Head of caudate nucleus (tissue), 42 donors: ENCODE measurements around the gene CCDC137.
"Not testable (repeated sequence)": the region's sequence is repeated elsewhere in the genome, so short reads cannot be mapped to it uniquely, and the experiment has no call there.

Experiments
- DNase-seq, 42 donors: peaks; one replicate each; pipeline versions ENCODE4 v3.0.0 to v3.0.0-alpha.2; 2020 to 2021; ENCODE audit warnings: mixed read lengths in 7 of 42
- intact Hi-C: fragments of 100-400 bp; cut with DNase I; formaldehyde crosslinking; loops from one replicate; pipeline ENCODE4 v1.15.0; 2022

Gene CCDC137

DNA sequence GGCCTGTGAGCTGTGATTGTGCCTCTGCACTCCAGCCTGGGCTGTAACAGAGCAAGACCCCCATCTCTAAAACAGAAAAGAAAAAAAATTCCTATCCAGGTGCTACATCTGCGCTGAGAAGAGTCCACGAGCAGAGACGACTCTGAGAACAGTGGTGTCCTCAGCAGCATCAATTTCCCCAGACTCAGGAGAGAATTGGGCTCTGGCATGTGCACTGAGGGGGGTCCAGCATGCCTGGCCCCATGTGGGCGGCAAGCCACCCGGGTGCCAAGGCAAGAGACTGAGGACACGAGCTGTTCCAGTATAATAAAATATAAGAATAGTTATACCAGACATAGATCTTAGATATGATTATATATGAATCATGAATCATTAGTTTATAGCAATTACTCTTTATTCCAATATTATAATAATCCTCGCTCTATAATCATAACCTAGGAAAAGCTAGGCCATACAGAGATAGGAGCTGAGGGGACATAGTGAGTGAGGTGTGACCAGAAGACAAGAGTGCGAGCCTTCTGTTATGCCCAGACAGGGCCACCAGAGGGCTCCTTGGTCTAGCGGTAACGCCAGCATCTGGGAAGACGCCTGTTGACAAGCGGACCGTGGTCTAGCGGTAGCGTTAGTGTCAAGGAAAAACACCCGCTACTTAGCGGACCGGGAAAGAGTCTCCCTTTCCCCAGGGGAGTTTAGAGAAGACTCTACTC lies 9.1 kb downstream of the CCDC137 start:
- DNase-seq, result peak in 37 of 42 donors; percentile 22 to 75 (median 48)
- intact Hi-C loops, result not testable (repeated sequence)

- peak in 4 of 42 donors; percentile 11 to 53 (median 19) for DNase-seq
- intact Hi-C loops, result no loop called here
Observed at GRCh38 chr17:81676906-81677305, 10.4 kb downstream of the CCDC137 start.

GRCh38 chr17:81680150-81680549 lies 13.6 kb downstream of the CCDC137 start:
- intact Hi-C loops, result no loop called here

DNA sequence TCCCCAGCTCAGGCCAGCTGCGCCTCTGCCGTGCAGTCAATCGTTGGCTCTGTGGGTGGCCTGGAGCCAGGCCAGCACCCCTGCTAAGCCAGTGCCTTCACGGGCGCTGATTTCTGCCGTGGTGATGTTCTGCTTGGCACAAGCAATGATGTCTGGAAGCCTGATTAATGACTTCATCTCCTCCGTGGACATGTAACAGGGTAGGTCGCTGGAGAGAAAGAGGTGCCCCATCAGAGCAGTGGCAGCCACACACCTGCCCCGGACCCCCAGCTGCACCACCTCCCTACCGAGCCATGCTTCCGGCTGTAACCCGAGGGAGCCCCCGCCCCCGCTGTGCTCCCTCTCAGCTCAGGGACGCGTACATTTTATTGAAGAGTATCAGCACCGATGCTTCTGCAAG lies 15.1 kb downstream of the CCDC137 start:
- intact Hi-C loops, result no loop called here
- peak in 13 of 42 donors; percentile 14 to 56 (median 28) for DNase-seq

More at GRCh38 chr17:81680150-81680549, 13.6 kb downstream of the CCDC137 start:
- DNase-seq, result no peak

- DNase-seq, result no peak
- intact Hi-C loops, result no loop called here
Observed at GRCh38 chr17:81682565-81683207, 16.1 kb downstream of the CCDC137 start.

GRCh38 chr17:81683208-81683583 lies 16.7 kb downstream of the CCDC137 start:
- DNase-seq, result peak in 4 of 42 donors; percentile 6 to 23 (median 14)
- intact Hi-C loops, result no loop called here

DNA sequence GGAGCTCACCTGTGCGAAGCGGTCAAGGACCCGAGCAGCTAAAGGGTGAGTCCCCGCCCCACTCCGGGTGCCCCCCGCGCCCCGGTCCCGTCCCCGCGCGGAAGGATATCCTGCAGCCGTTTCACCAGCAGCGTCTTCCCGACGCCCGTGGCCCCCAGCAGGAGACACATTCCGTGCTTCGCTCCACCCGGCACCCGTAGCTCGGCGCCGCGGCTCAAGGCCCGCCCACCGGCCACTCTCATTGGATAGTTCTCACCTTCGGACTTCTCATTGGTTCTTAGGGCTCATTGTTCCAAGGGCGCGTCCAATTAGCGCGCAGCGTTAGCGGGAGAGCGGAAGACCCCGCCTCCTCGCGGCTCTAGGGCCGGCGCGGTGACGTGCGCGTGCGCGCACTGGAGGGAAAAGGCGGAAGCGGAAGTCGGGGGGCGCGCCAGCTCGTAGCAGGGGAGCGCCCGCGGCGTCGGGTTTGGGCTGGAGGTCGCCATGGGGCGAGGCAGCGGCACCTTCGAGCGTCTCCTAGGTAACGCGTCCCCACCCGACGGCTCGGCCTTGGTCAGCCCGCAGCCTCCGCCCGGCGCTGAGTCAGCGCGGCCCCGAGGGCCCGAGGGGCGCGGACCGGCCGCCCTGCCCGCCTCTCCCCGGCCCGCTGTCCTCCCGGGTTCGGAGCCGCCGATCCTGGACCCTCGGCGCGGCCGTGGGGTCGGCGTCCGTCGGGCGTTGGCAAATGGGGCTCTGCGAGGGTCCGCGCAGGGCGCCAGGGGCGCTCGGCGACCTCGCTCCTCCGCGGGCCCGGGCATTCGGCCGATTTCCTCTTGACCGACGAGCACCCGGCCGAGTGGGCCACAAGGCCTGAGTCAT lies 17.3 kb downstream of the CCDC137 start, which contains the start of the genes ARL16 and HGS:
Gene ARL16 (minus strand): TSS at position 214 of the 858 bp plus-strand sequence. CDS start 44 bp downstream, at position 170.
Gene HGS (plus strand): TSS at position 428 of the 858 bp plus-strand sequence. CDS start 56 bp downstream, at position 484.
- peak; percentile 93 to 99 (median 97) for DNase-seq
- intact Hi-C loops, result no loop called here

DNA sequence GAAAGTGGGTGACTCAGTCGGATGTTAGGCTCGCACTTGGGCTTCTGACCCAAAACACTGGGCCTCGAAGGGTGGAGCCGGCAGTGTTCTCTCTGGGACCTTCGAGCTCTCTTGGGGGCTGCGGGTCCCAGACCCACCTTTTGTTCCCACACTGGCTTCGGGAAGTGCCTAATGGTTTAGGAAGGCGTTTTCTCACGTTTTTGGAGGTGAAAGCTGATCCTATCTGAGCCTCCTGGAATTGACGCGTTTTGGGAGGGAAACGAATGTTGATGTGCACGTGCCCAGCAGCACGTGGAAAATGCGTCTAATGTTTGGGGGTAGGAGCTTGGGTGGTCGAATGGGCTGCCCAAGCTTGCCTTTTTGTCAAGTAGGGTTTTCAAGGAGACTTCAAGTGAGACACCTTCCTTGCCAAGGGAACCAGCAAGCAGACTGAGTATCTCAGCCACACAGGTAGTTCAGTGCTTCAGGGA lies 17.9 kb downstream of the CCDC137 start:
- intact Hi-C loops, result no loop called here

DNA sequence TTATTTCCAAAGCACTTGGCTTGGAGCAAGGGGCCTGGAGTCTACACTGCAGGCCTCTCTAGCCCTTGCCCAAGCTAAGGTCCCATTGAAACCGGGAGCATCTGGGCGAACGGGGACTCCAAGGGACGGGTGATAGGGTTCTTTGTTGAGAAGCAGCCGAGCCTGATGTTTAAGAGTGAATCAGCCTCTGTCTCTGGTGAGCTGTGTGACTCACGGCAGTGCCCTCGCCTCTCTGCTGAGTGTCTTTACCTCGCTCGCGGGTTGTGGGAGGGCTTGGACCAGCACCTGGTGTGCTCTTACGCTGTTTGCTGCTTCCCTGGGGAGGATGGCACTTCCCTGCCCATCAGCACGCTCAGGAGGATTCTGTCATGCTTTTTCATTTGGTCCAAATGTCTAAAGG lies 18.6 kb downstream of the CCDC137 start:
- intact Hi-C loops, result no loop called here
- peak in 36 of 42 donors; percentile 24 to 88 (median 64) for DNase-seq

More for the DNA sequence above, 17.9 kb downstream of the CCDC137 start:
- no peak for DNase-seq

DNA sequence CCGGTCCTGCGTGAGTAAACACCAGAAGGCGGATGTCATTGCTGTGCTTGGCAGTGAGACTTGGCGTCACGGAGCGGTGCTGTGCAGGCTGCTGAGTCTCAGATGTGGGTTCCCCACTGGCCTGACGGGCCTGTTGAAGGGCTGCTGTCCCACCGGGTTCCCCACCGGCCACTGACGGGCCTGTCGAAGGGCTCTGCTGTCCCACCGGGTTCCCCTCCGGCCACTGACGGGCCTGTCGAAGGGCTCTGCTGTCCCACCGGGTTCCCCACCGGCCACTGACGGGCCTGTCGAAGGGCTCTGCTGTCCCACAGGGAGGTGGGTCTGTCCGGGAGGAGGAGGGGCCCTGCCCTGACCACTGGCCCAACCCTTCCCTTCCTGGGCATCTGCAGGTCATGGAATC lies 20.1 kb downstream of the CCDC137 start:
- no peak for DNase-seq
- intact Hi-C loops, result no loop called here

DNA sequence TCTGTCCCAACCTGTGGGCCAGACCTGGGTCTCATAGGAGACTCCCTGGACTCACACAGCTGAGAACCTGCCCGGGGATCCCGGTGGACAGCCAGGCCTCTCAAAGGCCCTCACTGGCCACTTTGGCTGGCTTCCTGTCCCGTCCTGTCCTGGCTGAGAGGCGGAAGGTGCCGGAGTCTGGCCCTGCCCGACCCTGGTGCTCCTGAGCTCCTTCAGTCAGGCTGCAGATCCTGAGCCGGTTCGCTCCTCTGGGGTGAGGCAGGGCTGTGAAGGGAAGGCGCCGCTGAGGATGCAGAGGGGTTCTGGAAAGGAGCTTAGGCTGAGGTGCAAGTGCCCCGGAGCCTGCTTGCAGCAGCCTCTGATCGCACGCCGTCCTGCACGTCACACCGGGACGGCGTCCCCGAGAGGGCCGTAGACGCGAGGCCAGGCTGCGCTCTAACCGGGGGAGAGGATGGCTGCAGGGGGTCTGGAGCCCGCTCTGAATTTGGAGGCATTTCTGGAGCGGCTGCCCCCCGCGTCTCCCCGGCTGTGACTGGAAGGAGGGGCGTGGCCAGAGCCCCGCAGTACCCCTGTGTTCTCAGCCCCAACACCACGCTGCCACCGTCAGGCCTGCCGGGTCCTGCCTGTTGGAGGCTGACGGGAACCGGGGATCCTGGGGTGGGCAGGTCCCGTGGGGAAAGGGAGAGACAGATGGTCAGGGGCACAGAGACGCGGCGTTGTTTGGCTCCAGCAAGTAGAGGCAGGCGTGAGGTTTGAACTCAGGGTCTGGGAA lies 21.4 kb downstream of the CCDC137 start:
- DNase-seq, result no peak
- intact Hi-C loops, result no loop called here

GRCh38 chr17:81688616-81689015 lies 22.1 kb downstream of the CCDC137 start:
- DNase-seq, result no peak
- intact Hi-C loops, result no loop called here

DNA sequence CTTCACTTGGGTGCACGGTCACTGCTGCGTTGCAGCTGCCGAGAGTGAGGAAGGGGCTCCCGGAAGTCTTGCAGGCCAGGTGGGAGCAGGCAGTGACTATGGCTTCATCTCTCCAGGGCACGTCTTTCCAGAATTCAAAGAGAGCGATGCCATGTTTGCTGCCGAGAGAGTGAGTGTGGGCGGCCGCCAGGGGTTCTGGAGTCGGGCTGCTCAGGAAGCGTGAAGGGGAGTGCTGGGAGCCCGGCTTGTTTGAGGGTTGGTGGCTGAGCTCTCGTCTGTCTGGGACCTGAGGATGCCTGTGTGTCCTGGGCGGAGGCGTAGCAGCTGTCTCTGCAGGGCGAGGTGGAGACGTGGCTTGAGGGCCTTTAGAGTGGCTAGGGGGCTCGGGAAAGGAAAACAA lies 23.5 kb downstream of the CCDC137 start:
- peak in 30 of 42 donors; percentile 30 to 78 (median 54) for DNase-seq
- intact Hi-C loops, result no loop called here

- DNase-seq, result no peak
- intact Hi-C loops, result no loop called here
Observed at GRCh38 chr17:81690549-81690948, 24.0 kb downstream of the CCDC137 start.

- DNase-seq, result no peak
- intact Hi-C loops, result no loop called here
Observed at GRCh38 chr17:81691196-81691595, 24.7 kb downstream of the CCDC137 start.

GRCh38 chr17:81691608-81692007 lies 25.1 kb downstream of the CCDC137 start:
- intact Hi-C loops, result no loop called here
- no peak for DNase-seq

- DNase-seq, result no peak
- intact Hi-C loops, result no loop called here
Observed at GRCh38 chr17:81693509-81694210, 27.1 kb downstream of the CCDC137 start.

DNA sequence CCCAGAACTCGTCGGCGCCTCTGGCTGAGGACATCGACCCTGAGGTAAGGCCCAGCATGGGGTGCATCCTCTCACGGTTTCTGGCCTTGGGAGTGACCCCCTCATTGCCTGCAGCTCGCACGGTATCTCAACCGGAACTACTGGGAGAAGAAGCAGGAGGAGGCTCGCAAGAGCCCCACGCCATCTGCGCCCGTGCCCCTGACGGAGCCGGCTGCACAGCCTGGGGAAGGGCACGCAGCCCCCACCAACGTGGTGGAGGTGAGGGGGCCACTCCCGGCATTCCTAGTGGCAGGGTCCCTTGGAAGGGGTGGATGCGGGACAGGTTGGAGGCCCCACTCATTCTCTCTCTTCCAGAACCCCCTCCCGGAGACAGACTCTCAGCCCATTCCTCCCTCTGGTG lies 28.3 kb downstream of the CCDC137 start:
- no peak for DNase-seq
- intact Hi-C loops, result no loop called here
